Ishikawa (cell line): ENCODE results near the gene SYP.

Experiments used
- CEBPB ChIP-seq: IDR thresholded peaks from 2 replicates; pipeline ENCODE4 v1.6.1; 2012
- EP300 ChIP-seq: IDR thresholded peaks from 2 replicates; pipeline ENCODE4 v1.6.1; 2012; ENCODE audit warnings: borderline replicate concordance
- FOXM1 ChIP-seq: IDR thresholded peaks from 2 replicates; pipeline ENCODE4 v1.6.1; 2012; ENCODE audit warnings: low read depth, borderline replicate concordance
- NFIC ChIP-seq: IDR thresholded peaks from 2 replicates; pipeline ENCODE4 v1.6.1; 2012
- TCF12 ChIP-seq: IDR thresholded peaks from 2 replicates; pipeline ENCODE4 v1.6.1; 2012; ENCODE audit warnings: low read depth
- YY1 ChIP-seq: IDR thresholded peaks from 2 replicates; pipeline ENCODE4 v1.6.1; 2012; ENCODE audit warnings: low read depth
- TF ChIP-seq, protein P1 (sequence below): IDR thresholded peaks from 2 replicates; pipeline ENCODE4 v1.6.1; 2012
- TF ChIP-seq, protein P2 (sequence below): IDR thresholded peaks from 2 replicates; pipeline ENCODE4 v1.6.1; 2012

DNA sequence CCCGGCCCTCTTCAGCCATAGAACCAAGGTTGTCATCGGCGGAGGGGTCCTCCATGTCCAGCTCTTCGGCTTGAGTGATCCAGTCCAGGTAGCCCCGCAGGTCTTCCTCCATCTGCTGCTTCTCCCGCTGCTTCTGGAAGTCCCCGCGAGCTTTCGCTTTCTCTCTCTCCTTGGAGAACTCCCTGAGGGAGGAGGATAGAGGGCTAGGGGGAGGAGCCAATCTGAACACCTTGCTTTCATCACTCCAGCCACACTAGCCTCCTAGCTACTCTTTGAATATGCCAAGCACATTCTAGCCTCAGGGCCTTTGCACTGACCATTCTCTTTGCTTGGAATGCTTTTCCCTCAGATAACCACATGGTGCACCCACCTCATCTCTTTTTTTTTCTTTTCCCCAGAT lies 27.0 kb upstream of the SYP start:
- no peak for TF ChIP-seq EP300
- TF ChIP-seq CEBPB, result no peak
- TF ChIP-seq, protein P1, sequence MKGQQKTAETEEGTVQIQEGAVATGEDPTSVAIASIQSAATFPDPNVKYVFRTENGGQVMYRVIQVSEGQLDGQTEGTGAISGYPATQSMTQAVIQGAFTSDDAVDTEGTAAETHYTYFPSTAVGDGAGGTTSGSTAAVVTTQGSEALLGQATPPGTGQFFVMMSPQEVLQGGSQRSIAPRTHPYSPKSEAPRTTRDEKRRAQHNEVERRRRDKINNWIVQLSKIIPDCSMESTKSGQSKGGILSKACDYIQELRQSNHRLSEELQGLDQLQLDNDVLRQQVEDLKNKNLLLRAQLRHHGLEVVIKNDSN, result no peak
- TF ChIP-seq, protein P2, sequence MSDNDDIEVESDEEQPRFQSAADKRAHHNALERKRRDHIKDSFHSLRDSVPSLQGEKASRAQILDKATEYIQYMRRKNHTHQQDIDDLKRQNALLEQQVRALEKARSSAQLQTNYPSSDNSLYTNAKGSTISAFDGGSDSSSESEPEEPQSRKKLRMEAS, result no peak
- TF ChIP-seq TCF12, result no peak
- TF ChIP-seq NFIC, result no peak
- no peak for TF ChIP-seq FOXM1
- no peak for TF ChIP-seq YY1
